Fibroblast of villous mesenchyme (primary cell): ENCODE data around the gene PGGHG. TPM values are rescaled to one million over a fixed set of nuclear protein-coding genes. Genes with fewer than 3 reads are reported as not detected.

Experiments used
- DNase-seq: peaks from one replicate; pipeline ENCODE4 v3.0.0-alpha.2; 2010; ENCODE audit warnings: low read depth
- H3K4me3 ChIP-seq: 2 replicates; pipeline ENCODE4 v1.5.1; 2011; ENCODE audit warnings: low read depth, mild to moderate bottlenecking, low read length
- total RNA-seq: library from RNA; depleted of rRNA; stranded (reverse); fragments of >200 nt; gene quantifications from 2 replicates; pipeline ENCODE4 v1.2.3, GENCODE V29; 2012
- TF ChIP-seq, protein P1 (sequence below): IDR thresholded peaks from 2 replicates; pipeline ENCODE4 v1.5.1; 2012; ENCODE audit warnings: low read depth, mild to moderate bottlenecking, low read length; ENCODE audit not compliant: insufficient read depth

PGGHG gene
- total RNA-seq, 1 donor = 7.8 TPM

DNA sequence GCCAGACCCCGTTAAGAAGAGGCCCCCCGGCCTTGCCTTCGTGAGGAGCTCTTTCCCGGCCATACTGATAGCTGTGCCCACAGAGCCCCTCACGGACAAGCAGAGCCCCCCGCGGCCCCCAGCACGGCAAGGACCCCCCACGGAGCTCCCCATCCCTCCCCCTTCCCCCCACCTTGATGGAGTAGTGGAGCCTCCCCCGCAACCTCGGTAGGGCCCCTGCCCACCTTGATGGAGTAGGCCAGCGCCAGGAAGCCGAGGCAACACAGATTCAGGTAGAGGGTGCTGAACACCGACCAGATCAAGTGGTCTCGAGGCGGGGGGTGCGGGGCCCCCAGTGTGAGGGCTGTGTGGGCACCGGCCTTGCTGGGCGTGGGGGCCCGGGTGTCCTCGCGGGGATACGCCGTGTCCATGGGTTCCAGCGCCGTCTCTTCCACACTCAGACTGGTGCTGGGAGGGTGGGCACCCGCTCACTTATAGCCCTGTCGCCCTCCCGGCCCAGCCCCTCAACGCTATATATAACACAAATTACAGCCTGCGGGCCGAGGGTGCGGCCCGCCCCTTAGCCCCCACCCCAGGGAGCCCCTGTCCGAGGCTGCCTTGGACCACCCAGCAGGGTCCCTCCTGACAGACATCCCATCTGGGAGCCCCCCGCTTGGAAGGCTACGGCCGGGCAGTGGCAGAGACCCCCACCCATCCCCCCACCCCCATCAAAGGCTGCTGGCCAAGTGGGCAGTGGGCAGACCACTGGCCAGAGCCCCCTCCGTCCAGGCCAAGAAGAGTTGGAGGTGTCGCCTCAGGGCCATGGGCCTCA is 10.4 kb downstream of the PGGHG start, which contains the start of gene IFITM5:
Gene IFITM5 (minus strand): TSS at position 446 of the 811 bp plus-strand sequence. CDS start 36 bp downstream, at position 410.
- H3K4me3 ChIP-seq = no peak within 1 kb of the TSS
- no peak for DNase-seq
- TF ChIP-seq, protein P1, sequence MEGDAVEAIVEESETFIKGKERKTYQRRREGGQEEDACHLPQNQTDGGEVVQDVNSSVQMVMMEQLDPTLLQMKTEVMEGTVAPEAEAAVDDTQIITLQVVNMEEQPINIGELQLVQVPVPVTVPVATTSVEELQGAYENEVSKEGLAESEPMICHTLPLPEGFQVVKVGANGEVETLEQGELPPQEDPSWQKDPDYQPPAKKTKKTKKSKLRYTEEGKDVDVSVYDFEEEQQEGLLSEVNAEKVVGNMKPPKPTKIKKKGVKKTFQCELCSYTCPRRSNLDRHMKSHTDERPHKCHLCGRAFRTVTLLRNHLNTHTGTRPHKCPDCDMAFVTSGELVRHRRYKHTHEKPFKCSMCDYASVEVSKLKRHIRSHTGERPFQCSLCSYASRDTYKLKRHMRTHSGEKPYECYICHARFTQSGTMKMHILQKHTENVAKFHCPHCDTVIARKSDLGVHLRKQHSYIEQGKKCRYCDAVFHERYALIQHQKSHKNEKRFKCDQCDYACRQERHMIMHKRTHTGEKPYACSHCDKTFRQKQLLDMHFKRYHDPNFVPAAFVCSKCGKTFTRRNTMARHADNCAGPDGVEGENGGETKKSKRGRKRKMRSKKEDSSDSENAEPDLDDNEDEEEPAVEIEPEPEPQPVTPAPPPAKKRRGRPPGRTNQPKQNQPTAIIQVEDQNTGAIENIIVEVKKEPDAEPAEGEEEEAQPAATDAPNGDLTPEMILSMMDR = no peak

GRCh38 chr11:299951-300735 is 11.2 kb downstream of the PGGHG start:
- no peak overlapping the region for H3K4me3 ChIP-seq
- TF ChIP-seq, protein P1 = peak; percentile 32
- peak; percentile 27 for DNase-seq

DNA sequence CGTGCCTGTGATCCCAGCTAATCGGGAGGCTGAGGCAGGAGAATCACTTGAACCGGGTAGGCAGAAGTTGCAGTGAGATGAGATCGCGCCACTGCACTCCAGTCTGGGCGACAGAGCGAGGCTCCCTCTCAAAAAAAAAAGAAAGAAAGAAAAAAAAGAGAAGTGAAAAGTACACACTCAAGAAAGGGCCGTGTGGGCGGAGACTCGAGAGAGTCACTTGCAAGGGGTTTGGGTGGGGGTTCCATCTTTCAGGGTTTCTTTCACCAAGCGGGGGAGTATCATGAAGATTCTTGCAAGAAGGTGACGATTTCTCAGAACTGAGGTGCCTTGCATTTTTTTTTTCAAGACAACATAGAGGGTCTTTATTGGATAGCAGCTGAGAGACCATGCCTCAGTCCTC is 14.4 kb downstream of the PGGHG start:
- no peak for DNase-seq
- TF ChIP-seq, protein P1 = no peak
- H3K4me3 ChIP-seq = no peak overlapping the region

DNA sequence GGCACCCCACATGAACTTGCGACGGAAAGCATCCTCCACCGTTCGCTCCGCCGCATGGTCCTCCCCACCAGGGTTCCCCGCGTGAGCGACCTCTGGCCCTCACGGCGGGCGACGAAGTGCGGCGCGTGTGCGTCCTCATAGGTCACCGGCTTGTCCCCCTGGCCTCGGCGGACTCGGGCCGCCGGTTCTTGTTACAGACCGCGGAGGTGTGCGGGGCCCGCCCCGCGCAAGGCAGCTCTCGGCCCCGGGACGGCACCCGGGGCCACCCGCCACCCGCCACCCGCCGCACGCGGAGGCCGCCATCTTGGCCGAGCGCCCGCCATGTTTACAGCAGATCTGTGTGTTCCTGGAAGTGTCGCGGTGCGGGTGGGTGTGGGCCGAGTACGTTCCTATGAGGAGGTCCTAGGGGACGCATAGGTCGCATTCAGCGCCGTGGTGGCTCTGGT is 15.2 kb downstream of the PGGHG start:
- TF ChIP-seq, protein P1 = no peak
- DNase-seq = no peak
- no peak overlapping the region for H3K4me3 ChIP-seq

DNA sequence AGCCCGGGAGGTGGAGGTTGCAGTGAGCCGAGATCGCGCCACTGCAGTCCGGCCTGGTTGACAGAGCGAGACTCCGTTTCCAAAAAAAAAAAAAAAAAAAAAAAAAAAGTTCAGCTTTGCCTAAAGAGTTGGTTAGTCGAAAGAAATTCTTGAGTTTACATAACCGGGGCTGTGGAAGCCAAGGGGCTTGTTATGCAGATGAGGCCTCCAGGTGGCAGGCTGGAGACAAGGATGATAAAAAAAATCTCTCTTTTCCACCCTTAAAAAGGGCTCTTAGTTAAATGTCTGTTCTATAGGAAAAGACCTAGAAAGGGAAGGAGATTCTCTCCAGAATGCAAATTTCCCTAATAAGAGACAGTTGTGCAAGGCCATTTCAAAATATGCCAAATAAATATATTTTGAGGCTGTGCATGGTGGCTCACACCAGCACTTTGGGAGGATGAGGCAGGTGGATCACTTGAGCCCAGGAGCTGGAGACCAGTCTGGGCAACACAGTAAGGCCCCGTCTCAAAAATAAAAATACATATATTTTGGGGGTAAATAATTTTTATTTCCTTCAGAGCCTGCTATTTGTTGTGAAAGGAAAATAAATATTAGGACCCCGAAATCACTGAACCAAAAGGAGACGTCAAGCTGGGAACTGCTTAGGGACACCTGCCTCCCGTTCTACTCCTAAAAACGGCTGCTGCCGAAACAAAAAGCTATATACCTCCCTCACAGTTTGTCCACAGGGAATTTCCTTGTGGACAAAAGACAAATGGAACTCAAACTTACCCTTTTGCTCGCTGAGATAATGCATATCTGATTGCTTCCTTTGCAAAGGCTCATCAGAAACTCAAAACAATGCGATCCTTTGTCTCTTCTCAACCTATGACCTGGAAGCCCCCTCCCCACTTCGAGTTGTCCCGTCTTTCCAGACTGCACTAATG is 16.3 kb downstream of the PGGHG start:
- TF ChIP-seq, protein P1 = peak; percentile 78
- H3K4me3 ChIP-seq = no peak overlapping the region
- peak; percentile 88 for DNase-seq

DNA sequence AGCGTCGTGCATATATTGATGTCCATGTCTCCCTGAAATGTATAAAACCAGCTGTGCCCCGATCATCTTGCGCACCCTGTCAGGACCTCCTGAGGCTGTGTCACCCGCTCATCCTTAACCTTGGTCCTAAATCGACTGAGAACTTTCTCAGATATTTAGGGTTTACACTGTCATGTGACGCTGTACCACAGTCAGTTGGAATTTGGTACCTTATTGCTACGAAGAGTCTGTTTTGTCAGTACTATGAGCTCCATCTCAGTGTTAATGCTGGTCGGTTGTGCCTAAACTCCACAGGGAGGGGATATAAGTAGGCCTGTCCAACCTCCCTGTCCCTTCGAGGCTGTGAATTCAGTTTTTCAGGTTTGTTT is 16.9 kb downstream of the PGGHG start:
- DNase-seq = no peak
- no peak overlapping the region for H3K4me3 ChIP-seq
- TF ChIP-seq, protein P1 = no peak
